K562 (cell line): ENCODE measurements around the gene GYPC. TPM values are rescaled to one million over a fixed set of nuclear protein-coding genes. Genes with fewer than 3 reads are reported as not detected.

Experiments used
- ATAC-seq: fragments of 200-7000 bp; cut with Tn5 transposase; 3 replicates; pipeline ENCODE4 v1.9.1; 2020; ENCODE audit warnings: moderate library complexity
- BruUV-seq: library from RNA; stranded (reverse); fragments of 400-500 nt; replicated peaks from 2 replicates; lab custom pipeline; 2021; lab: Mats Ljungman, UMichigan
- CTCF ChIA-PET: fragments of 300-600 bp; formaldehyde crosslinking; extraction: SDS; loops from one replicate; lab custom pipeline; 2021; ENCODE audit warnings: low intra/inter-chr PET ratio; lab: Yijun Ruan, JAX
- POLR2A ChIA-PET: fragments of 300-600, 350-650 bp; sonication (Branson Sonifier 250); formaldehyde crosslinking; extraction: SDS; loops from one replicate; lab custom pipeline; 2021; ENCODE audit warnings: antibody characterized with exemption, inconsistent platforms; lab: Yijun Ruan, JAX
- DNase-seq, 4 experiments: peaks; one replicate each; pipeline versions ENCODE4 v3.0.0 to v3.0.0-alpha.2; 2011 to 2018; ENCODE audit warnings: low spot score in 3 of 4, mixed read lengths in 3 of 4; ENCODE audit errors: extremely low read depth in 1 of 4
- FAIRE-seq: peaks from 2 replicates; lab custom pipeline; 2011; peaks lifted over from hg19 to GRCh38; lab: Jason Lieb, UNC
- H2AFZ ChIP-seq: 2 replicates; pipeline ENCODE4 v1.6.0; 2011; ENCODE audit warnings: low read depth, low read length, control low read depth, inconsistent platforms
- H3K27ac ChIP-seq: fragments of 200-600 bp; 3 replicates; pipeline ENCODE4 v1.8.0; 2011; ENCODE audit warnings: low read depth, mild to moderate bottlenecking, control low read depth, inconsistent platforms, low read length, moderate library complexity, mixed read lengths; ENCODE audit errors: extremely low read depth
- H3K27me3 ChIP-seq, 2 experiments: fragments of 300-600 bp in 1 of 2; 2 replicates in 1 of 2; 3 replicates in 1 of 2; pipeline versions ENCODE4 v1.6.0 to v1.8.0; 2011; ENCODE audit warnings: inconsistent platforms in 2 of 2, low read length in 2 of 2, mild to moderate bottlenecking in 1 of 2, mixed read lengths in 1 of 2, moderate library complexity in 1 of 2; ENCODE audit not compliant: control insufficient read depth in 2 of 2, insufficient read depth in 2 of 2
- H3K36me3 ChIP-seq: fragments of 300-600 bp; 3 replicates; pipeline ENCODE4 v1.8.0; 2011; ENCODE audit warnings: mild to moderate bottlenecking, low read length, inconsistent platforms; ENCODE audit not compliant: control insufficient read depth, insufficient read depth
- H3K4me1 ChIP-seq, 2 experiments: fragments of 200-600 bp in 1 of 2; replicated peaks in 1 of 2; 2 replicates in 1 of 2; 3 replicates in 1 of 2; pipeline versions ENCODE4 v1.5.1 to v1.8.0; 2011; ENCODE audit warnings: inconsistent platforms in 2 of 2, low read length in 2 of 2, mild to moderate bottlenecking in 1 of 2, mixed read lengths in 1 of 2, moderate library complexity in 1 of 2; ENCODE audit not compliant: control insufficient read depth in 2 of 2, insufficient read depth in 2 of 2
- H3K4me2 ChIP-seq: 2 replicates; pipeline ENCODE4 v1.6.1; 2011; ENCODE audit warnings: low read length, control low read depth, inconsistent platforms, mixed read lengths; ENCODE audit not compliant: insufficient read depth
- H3K4me3 ChIP-seq: fragments of 200-600 bp; sonication (generic), shearing (Covaris generic); 2 replicates; pipeline ENCODE4 v1.5.1; 2016; ENCODE audit warnings: control low read depth, inconsistent platforms
- H3K79me2 ChIP-seq: fragments of 200-600 bp; 3 replicates; pipeline ENCODE4 v1.8.0; 2011; ENCODE audit warnings: low read length, inconsistent platforms; ENCODE audit not compliant: control insufficient read depth, insufficient read depth
- H3K9ac ChIP-seq, 2 experiments: 2 replicates each; pipeline versions ENCODE4 v1.6.0 to v1.6.1; 2011; ENCODE audit warnings: low read depth in 2 of 2, low read length in 2 of 2, control low read depth in 1 of 2, inconsistent platforms in 1 of 2, mild to moderate bottlenecking in 1 of 2, mixed read lengths in 1 of 2; ENCODE audit not compliant: insufficient read depth in 1 of 2
- H3K9me1 ChIP-seq: one replicate; pipeline ENCODE4 v1.6.0; 2011; ENCODE audit warnings: inconsistent platforms, mild to moderate bottlenecking, low read length, moderate library complexity; ENCODE audit not compliant: control insufficient read depth, insufficient read depth
- H3K9me3 ChIP-seq: replicated peaks from 2 replicates; pipeline ENCODE4 v1.5.1; 2011; ENCODE audit warnings: low read depth, low read length, inconsistent platforms; ENCODE audit not compliant: control insufficient read depth, insufficient read depth
- H4K20me1 ChIP-seq: replicated peaks from 2 replicates; pipeline ENCODE4 v1.6.1; 2011; ENCODE audit warnings: low read length, inconsistent platforms, mixed read lengths; ENCODE audit not compliant: control insufficient read depth, insufficient read depth
- MCM7 ChIP-seq, 2 experiments: fragments of 450-650 bp; IDR thresholded peaks; 2 replicates each; pipeline ENCODE4 v1.6.1; 2016 to 2018
- NFYB ChIP-seq: IDR thresholded peaks from 2 replicates; pipeline ENCODE4 v1.6.1; 2011; ENCODE audit warnings: mild to moderate bottlenecking, moderate library complexity; ENCODE audit not compliant: insufficient read length; ENCODE audit errors: extremely low read depth
- PCBP1 ChIP-seq: fragments of 200-400 bp; formaldehyde crosslinking; IDR thresholded peaks from 2 replicates; pipeline ENCODE4 v1.6.1; 2018; ENCODE audit warnings: mild to moderate bottlenecking, low read depth, low read length; ENCODE audit not compliant: poor library complexity, severe bottlenecking
- ZBTB11 ChIP-seq, 3 experiments: fragments of 200-800 bp in 1 of 3; fragments of 250-450 bp in 1 of 3; fragments of 450-650 bp in 1 of 3; sonication (Bioruptor Pico) in 1 of 3; sonication (Bioruptor generic) in 1 of 3; formaldehyde crosslinking in 1 of 3; IDR thresholded peaks; 2 replicates each; pipeline versions ENCODE4 v1.6.1 to v1.8.0; 2016 to 2022; ENCODE audit warnings: mild to moderate bottlenecking in 2 of 3, missing genetic modification characterization in 2 of 3, missing compliant biosample characterization in 1 of 3, moderate library complexity in 1 of 3
- ZNF165 ChIP-seq: fragments of 250-450 bp; sonication (Bioruptor Pico); IDR thresholded peaks from 2 replicates; pipeline ENCODE4 v1.4.0; 2020; ENCODE audit warnings: borderline replicate concordance
- ZNF740 ChIP-seq, 3 experiments: fragments of 200-800 bp in 1 of 3; sonication (Bioruptor generic) in 1 of 3; sonication (generic) in 1 of 3; formaldehyde crosslinking in 1 of 3; IDR thresholded peaks; 2 replicates each; pipeline versions ENCODE4 v1.6.1 to v1.8.0; 2016 to 2022; ENCODE audit warnings: mild to moderate bottlenecking in 2 of 3, missing compliant biosample characterization in 2 of 3, missing genetic modification characterization in 2 of 3, missing genetic modification reagents in 1 of 3
- WGBS: fragments of 100-300 bp; shearing (Covaris generic); methylation state at CpG from one replicate; pipeline ENCODE4 v1.1.6; 2016; ENCODE audit warnings: low coverage, mixed read lengths; ENCODE audit not compliant: insufficient coverage; ENCODE audit errors: missing lambda C conversion rate; 5-methylcytosine and 5-hydroxymethylcytosine counted together
- in situ Hi-C: fragments of 300-500 bp; cut with MboI; formaldehyde crosslinking; loops from 4 replicates; pipeline ENCODE4 v1.15.0; 2018; ENCODE audit warnings: inconsistent platforms, mixed read lengths
- intact Hi-C: fragments of 100-400 bp; cut with micrococcal nuclease; formaldehyde crosslinking; loops from 2 replicates; pipeline ENCODE4 v1.14.2; 2022
- polyA plus RNA-seq, 8 experiments: library from polyadenylated mRNA; depleted of rRNA in 4 of 8; stranded (reverse) in 5 of 8; unstranded in 3 of 8; fragments of >200 nt; fragmentation: Nextera tagmentation in 2 of 8; fragmentation: Illumina TruSeq in 1 of 8; extraction: Ambion mirVana in 2 of 8; extraction: Trizol in 1 of 8; gene quantifications; 2 replicates each; pipeline versions ENCODE4 v1.2.1 to v1.2.3, GENCODE V29; 2011 to 2014; ENCODE audit warnings: inconsistent platforms in 1 of 8, missing spikeins in 1 of 8
- total RNA-seq, 7 experiments: library from RNA; depleted of rRNA in 6 of 7; stranded (reverse); fragments of >200 nt in 6 of 7; fragmentation: Illumina TruSeq in 2 of 7; extraction: Trizol in 2 of 7; gene quantifications; 2 replicates each; pipeline versions ENCODE4 v1.2.1 to v1.2.3, GENCODE V29; 2011 to 2021; ENCODE audit warnings: low replicate concordance in 1 of 7

Gene GYPC
- total and polyA plus RNA-seq, 9 of the 15 experiments (the other 6 are each of a cell fraction or from before 2014, with no cell fraction given), result 50.6 to 282 (median 194) TPM

- H3K9me1 ChIP-seq, result no peaks in the 10 kb centered on the region
- no peaks in the 10 kb centered on the region for H4K20me1 ChIP-seq
- peak overlapping the region; percentile 69 for H2AFZ ChIP-seq
- no peak for TF ChIP-seq MCM7 (IDR thresholded peaks at IDR 0.05)
- no peak for TF ChIP-seq ZNF740 (CRISPR knock-in tag; IDR thresholded peaks at IDR 0.05)
- peak in 1 of 2 experiments; percentile 59; a peak in 1 of 4 replicates for TF ChIP-seq ZNF740 (tag; IDR thresholded peaks at IDR 0.05)
- TF ChIP-seq ZNF165 (CRISPR knock-in tag), result no peak
- 0 out of 6 replicates have a peak, but pooled peaks of 1 of the 3 experiments have one; percentile 2 for TF ChIP-seq ZBTB11 (CRISPR knock-in tag; IDR thresholded peaks at IDR 0.05)
- no peak for TF ChIP-seq NFYB
- TF ChIP-seq PCBP1, result no peak
- TF ChIP-seq, all 486 proteins: peak for 2
- Histone ChIP-seq H3K36me3 (no peaks in the 10 kb centered on the region), H3K9ac (peak overlapping the region in 1 of 2 experiments; percentile 22; a peak in 2 of 4 replicates), H3K9me3 (no peaks in the 10 kb centered on the region), H3K4me3 (no peak overlapping the region), H3K4me2 (peak overlapping the region; percentile 56; the same call in 1 of the 2 replicates), H3K27me3 (no peaks in the 10 kb centered on the region), H3K27ac (peak overlapping the region; percentile 66), H3K79me2 (no peaks in the 10 kb centered on the region), H3K4me1 (peaks cover 28 to 70% of the 10 kb centered on the region in 2 experiments)
- in situ Hi-C loops (no loop called here), intact Hi-C loops (loop anchor here (10.0 kb wide), 1 partner anchor 1551 kb away; no protein-coding TSS in a partner anchor)
- POLR2A ChIA-PET, result interaction anchor here (0.8 to 2.5 kb wide), 3 partner anchors 9 to 21 kb away, joined by 3 to 9 read pairs (median 5); no protein-coding TSS in a partner anchor
- BruUV-seq, result no TSS peak
- no peak for FAIRE-seq
- no peak for ATAC-seq
- no peak for DNase-seq
- CTCF ChIA-PET, result no interaction called here
- whole genome bisulfite sequencing, result 70% methylated on average over 3 of the region's 3 CpGs
These were observed 12.0 kb upstream of the GYPC start for GRCh38 chr2:126643972-126644371.
